Left hindlimb (tissue), 1 donor: ENCODE results near the gene CTTN.
"Not testable (repeated sequence)": the region's sequence is repeated elsewhere in the genome, so short reads cannot be mapped to it uniquely, and the experiment has no call there.

Experiments
- DNase-seq: peaks from one replicate; pipeline ENCODE4 v3.0.0-alpha.2; 2018

CTTN gene

GRCh38 chr11:70381872-70382861 lies 16.2 kb upstream of the CTTN start:
- peak; percentile 42 for DNase-seq

- DNase-seq, result no peak
Observed at GRCh38 chr11:70383664-70384565, 14.4 kb upstream of the CTTN start.

GRCh38 chr11:70384566-70385152 lies 13.7 kb upstream of the CTTN start:
- no peak for DNase-seq

GRCh38 chr11:70387564-70387963 lies 10.8 kb upstream of the CTTN start:
- DNase-seq, result no peak

GRCh38 chr11:70389201-70389600 lies 9.1 kb upstream of the CTTN start:
- DNase-seq, result no peak

- not testable (repeated sequence) for DNase-seq
Observed at GRCh38 chr11:70390882-70391281, 7.4 kb upstream of the CTTN start.

- no peak for DNase-seq
Observed at GRCh38 chr11:70394211-70394950, 3.9 kb upstream of the CTTN start.

GRCh38 chr11:70397336-70397982 lies 870 bp upstream of the CTTN start:
- no peak for DNase-seq

- DNase-seq, result no peak
Observed at GRCh38 chr11:70398834-70399680, 728 bp downstream of the CTTN start.

GRCh38 chr11:70399681-70400112 lies 1.4 kb downstream of the CTTN start:
- peak; percentile 61 for DNase-seq

- no peak for DNase-seq
Observed at GRCh38 chr11:70400643-70401042, 2.3 kb downstream of the CTTN start.

- no peak for DNase-seq
Observed at GRCh38 chr11:70402016-70402415, 3.7 kb downstream of the CTTN start.

GRCh38 chr11:70402685-70403084 lies 4.4 kb downstream of the CTTN start:
- DNase-seq, result no peak

GRCh38 chr11:70404244-70404643 lies 5.9 kb downstream of the CTTN start:
- DNase-seq, result no peak

- DNase-seq, result no peak
Observed at GRCh38 chr11:70405679-70406395, 7.5 kb downstream of the CTTN start.

GRCh38 chr11:70407121-70407520 lies 8.8 kb downstream of the CTTN start:
- DNase-seq, result no peak

- DNase-seq, result no peak
Observed at GRCh38 chr11:70407814-70408213, 9.5 kb downstream of the CTTN start.

- not testable (repeated sequence) for DNase-seq
Observed at GRCh38 chr11:70408326-70408725, 10.0 kb downstream of the CTTN start.

- DNase-seq, result no peak
Observed at GRCh38 chr11:70409437-70409836, 11.1 kb downstream of the CTTN start.

GRCh38 chr11:70409871-70410270 lies 11.5 kb downstream of the CTTN start:
- DNase-seq, result no peak
